GM12878 (cell line): ENCODE results near the gene PGAM2. TPM values are rescaled to one million over a fixed set of nuclear protein-coding genes. Genes with fewer than 3 reads are reported as not detected.
"Not testable (repeated sequence)": the region's sequence is repeated elsewhere in the genome, so short reads cannot be mapped to it uniquely, and the experiment has no call there.

Source experiments
- ATAC-seq: fragments of 200-7000 bp; cut with Tn5 transposase; 3 replicates; pipeline ENCODE4 v1.9.1; 2020; ENCODE audit warnings: mild to moderate bottlenecking, moderate library complexity
- BruUV-seq: library from RNA; stranded (reverse); fragments of 400-500 nt; replicated peaks from 2 replicates; lab custom pipeline; 2021; lab: Mats Ljungman, UMichigan
- CTCF ChIA-PET: fragments of 300-600 bp; sonication (Branson Sonifier 250); formaldehyde crosslinking; extraction: SDS; loops from one replicate; lab custom pipeline; 2021; ENCODE audit warnings: inconsistent platforms; lab: Yijun Ruan, JAX
- POLR2A ChIA-PET: fragments of 350-600 bp; formaldehyde crosslinking; extraction: SDS; loops from one replicate; lab custom pipeline; 2021; ENCODE audit warnings: inconsistent platforms; lab: Charles Lee
- RAD21 ChIA-PET: fragments of 300-600 bp; sonication (Branson Sonifier 250); formaldehyde crosslinking; loops from one replicate; lab custom pipeline; 2023; ENCODE audit warnings: antibody characterized with exemption; ENCODE audit not compliant: unreplicated experiment; lab: Charles Lee
- SMC1A ChIA-PET: fragments of 300-600 bp; sonication (Branson Sonifier 250); formaldehyde crosslinking; loops from one replicate; lab custom pipeline; 2023; ENCODE audit not compliant: unreplicated experiment, uncharacterized antibody; lab: Charles Lee
- DNase-seq: peaks from one replicate; pipeline ENCODE4 v3.0.0-alpha.2; 2011; ENCODE audit warnings: low read depth, low spot score
- FAIRE-seq: peaks from 3 replicates; lab custom pipeline; 2011; peaks lifted over from hg19 to GRCh38; lab: Jason Lieb, UNC
- H2AFZ ChIP-seq: 2 replicates; pipeline ENCODE4 v1.6.0; 2011; ENCODE audit warnings: low read depth, low read length, control low read depth; ENCODE audit not compliant: control insufficient read depth
- H3K27ac ChIP-seq: 2 replicates; pipeline ENCODE4 v1.5.1; 2011; ENCODE audit warnings: control low read depth; ENCODE audit not compliant: control insufficient read depth, insufficient read depth
- H3K27me3 ChIP-seq, 2 experiments: replicated peaks in 1 of 2; 2 replicates each; pipeline versions ENCODE4 v1.6.0 to v1.6.1; 2011; ENCODE audit warnings: low read length in 1 of 2; ENCODE audit not compliant: control insufficient read depth in 2 of 2, insufficient read depth in 2 of 2
- H3K36me3 ChIP-seq, 2 experiments: 2 replicates each; pipeline ENCODE4 v1.5.1; 2011; ENCODE audit warnings: low read length in 1 of 2; ENCODE audit not compliant: control insufficient read depth in 2 of 2, insufficient read depth in 2 of 2
- H3K4me1 ChIP-seq: 2 replicates; pipeline ENCODE4 v1.6.1; 2011; ENCODE audit warnings: mild to moderate bottlenecking, low read length, moderate library complexity, mixed read lengths; ENCODE audit not compliant: control insufficient read depth, insufficient read depth
- H3K4me2 ChIP-seq: 2 replicates; pipeline ENCODE4 v1.6.0; 2011; ENCODE audit warnings: control low read depth; ENCODE audit not compliant: control insufficient read depth, insufficient read depth
- H3K4me3 ChIP-seq: fragments of 200-600 bp; sonication (generic); 2 replicates; pipeline ENCODE4 v1.5.1; 2016
- H3K79me2 ChIP-seq: 2 replicates; pipeline ENCODE4 v1.6.0; 2011; ENCODE audit warnings: low read length; ENCODE audit not compliant: control insufficient read depth, insufficient read depth
- H3K9ac ChIP-seq: 2 replicates; pipeline ENCODE4 v1.8.0; 2011; ENCODE audit warnings: low read length, control low read depth, mixed read lengths; ENCODE audit not compliant: control insufficient read depth, insufficient read depth
- H3K9me3 ChIP-seq: replicated peaks from 3 replicates; pipeline ENCODE4 v1.5.1; 2011; ENCODE audit warnings: mild to moderate bottlenecking, low read length; ENCODE audit not compliant: control insufficient read depth, insufficient read depth
- H4K20me1 ChIP-seq: 2 replicates; pipeline ENCODE4 v1.6.0; 2011; ENCODE audit not compliant: control insufficient read depth, insufficient read depth
- BACH1 ChIP-seq: fragments of 450-650 bp; IDR thresholded peaks from 2 replicates; pipeline ENCODE4 v1.6.1; 2017; ENCODE audit warnings: mild to moderate bottlenecking, borderline replicate concordance
- CREB1 ChIP-seq: IDR thresholded peaks from 2 replicates; pipeline ENCODE4 v1.6.1; 2012; ENCODE audit warnings: low read depth, mild to moderate bottlenecking, inconsistent platforms
- IKZF1 ChIP-seq: fragments of 450-650 bp; conservative IDR thresholded peaks from 2 replicates; pipeline ENCODE4 v1.6.1; 2017; ENCODE audit warnings: antibody characterized with exemption, mild to moderate bottlenecking
- MEF2B ChIP-seq: fragments of 450-650 bp; IDR thresholded peaks from 2 replicates; pipeline ENCODE4 v1.6.1; 2018; ENCODE audit warnings: mild to moderate bottlenecking, moderate library complexity; ENCODE audit not compliant: partially characterized antibody, poor library complexity, severe bottlenecking
- MXI1 ChIP-seq: fragments of 150-350 bp; IDR thresholded peaks from 2 replicates; pipeline ENCODE4 v1.6.1; 2011; ENCODE audit warnings: low read depth, mild to moderate bottlenecking, inconsistent platforms, low read length, improper control_type of control experiment
- PML ChIP-seq: IDR thresholded peaks from 2 replicates; pipeline ENCODE4 v1.6.1; 2012; ENCODE audit warnings: low read length, inconsistent platforms
- POLR2A ChIP-seq: IDR thresholded peaks from 2 replicates; pipeline ENCODE4 v1.6.1; 2011; ENCODE audit warnings: low read depth, mild to moderate bottlenecking, low read length
- POLR2AphosphoS5 ChIP-seq: IDR thresholded peaks from 2 replicates; pipeline ENCODE4 v1.6.1; 2011; ENCODE audit warnings: mild to moderate bottlenecking, low read length, inconsistent platforms
- POU2F2 ChIP-seq: IDR thresholded peaks from 3 replicates; pipeline ENCODE4 v1.6.1; 2011; ENCODE audit warnings: low read depth, mild to moderate bottlenecking, low read length, borderline replicate concordance
- TAF1 ChIP-seq: IDR thresholded peaks from 2 replicates; pipeline ENCODE4 v1.6.1; 2011; ENCODE audit warnings: mild to moderate bottlenecking, low read depth, low read length, borderline replicate concordance
- ZBTB40 ChIP-seq: fragments of 450-650 bp; IDR thresholded peaks from 2 replicates; pipeline ENCODE4 v1.6.1; 2016; ENCODE audit warnings: mild to moderate bottlenecking, moderate library complexity, borderline replicate concordance
- ZNF207 ChIP-seq: fragments of 450-650 bp; IDR thresholded peaks from 2 replicates; pipeline ENCODE4 v1.6.1; 2014; ENCODE audit warnings: antibody characterized with exemption, mild to moderate bottlenecking, borderline replicate concordance
- ZNF592 ChIP-seq: fragments of 450-650 bp; IDR thresholded peaks from 2 replicates; pipeline ENCODE4 v1.6.1; 2017; ENCODE audit warnings: mild to moderate bottlenecking, moderate library complexity
- WGBS: methylation state at CpG from one replicate; pipeline ENCODE4 v1.1.6; 2016; ENCODE audit warnings: low lambda C conversion rate; ENCODE audit not compliant: insufficient replicate concordance, insufficient coverage; ENCODE audit errors: missing lambda C conversion rate; 5-methylcytosine and 5-hydroxymethylcytosine counted together
- in situ Hi-C: fragments of 300-500 bp; cut with MboI; formaldehyde crosslinking; loops from 9 replicates; pipeline ENCODE4 v1.14.3; 2018; ENCODE audit warnings: mixed read lengths
- intact Hi-C: fragments of 100-400 bp; cut with micrococcal nuclease; formaldehyde crosslinking; loops from one replicate; pipeline ENCODE4 v1.14.2; 2022; ENCODE audit not compliant: unreplicated experiment
- polyA plus RNA-seq, 11 experiments: library from polyadenylated mRNA; depleted of rRNA in 4 of 11; unstranded in 6 of 11; stranded (reverse) in 5 of 11; fragments of >200 nt; fragmentation: Nextera tagmentation in 4 of 11; fragmentation: Illumina TruSeq in 1 of 11; extraction: Ambion mirVana in 4 of 11; extraction: Trizol in 1 of 11; gene quantifications; 1 replicate in 1 of 11; 2 replicates in 10 of 11; pipeline versions ENCODE4 v1.2.1 to v1.2.3, GENCODE V29; 2011 to 2016; ENCODE audit warnings: inconsistent platforms in 2 of 11, missing spikeins in 2 of 11, low read depth in 1 of 11
- total RNA-seq, 4 experiments: library from RNA; depleted of rRNA in 3 of 4; stranded (reverse); fragments of >200 nt in 3 of 4; fragmentation: Illumina TruSeq in 1 of 4; extraction: Trizol in 1 of 4; gene quantifications; 2 replicates each; pipeline versions ENCODE4 v1.2.1 to v1.2.3, GENCODE V29; 2013 to 2021

The PGAM2 gene
- total and polyA plus RNA-seq, 10 of the 15 experiments (the other 5 are each of a cell fraction or from before 2014, with no cell fraction given) = not detected

GRCh38 chr7:44018857-44019807 lies 46.2 kb downstream of the PGAM2 start:
- H3K9me3 ChIP-seq, H3K36me3 ChIP-seq, H4K20me1 ChIP-seq, BruUV-seq, H3K27me3 ChIP-seq, FAIRE-seq, H3K4me1 ChIP-seq, H3K4me2 ChIP-seq, in situ Hi-C loops: not testable (repeated sequence)
- Histone ChIP-seq H3K27ac (peak overlapping the region; percentile 64), H3K9ac (peak overlapping the region; percentile 81), H3K79me2 (peaks cover 12% of the 10 kb centered on the region), H2AFZ (peak overlapping the region; percentile 74), H3K4me3 (peak overlapping the region; percentile 78)
- DNase-seq = peak; percentile 81
- CTCF ChIA-PET = interaction anchor here (0.6 to 3.4 kb wide), 14 partner anchors 28 to 472 kb away, joined by 3 to 25 read pairs (median 3); no protein-coding TSS in a partner anchor
- peak; percentile 98 for ATAC-seq
- RAD21 ChIA-PET = interaction anchor here (0.6 to 1.8 kb wide), 9 partner anchors 26 to 238 kb away, joined by 3 to 10 read pairs (median 4); partner anchors contain the start of genes DBNL and YKT6
- intact Hi-C loops = loop anchor here (1.0 to 10.0 kb wide), 2 partner anchors 63 to 476 kb away; partner anchors contain the start of genes NUDCD3 and POLM
- WGBS = under 1% methylated on average over 53 of the region's 63 CpGs
- SMC1A ChIA-PET = interaction anchor here (0.6 to 2.0 kb wide), 7 partner anchors 25 to 809 kb away, joined by 3 to 13 read pairs (median 4); partner anchors contain the start of gene DBNL
- POLR2A ChIA-PET = interaction anchor here (0.6 to 0.7 kb wide), 4 partner anchors 25 to 552 kb away, joined by 3 to 6 read pairs (median 4); no protein-coding TSS in a partner anchor
- TF ChIP-seq IKZF1 (peak; percentile 88), MXI1 (0 out of 2 replicates have a peak, but pooled peaks have one; percentile 27), POLR2A (peak; percentile 81), ZBTB40 (peak; percentile 85; the same call in 1 of the 2 replicates), POLR2AphosphoS5 (peak; percentile 88), PML (peak; percentile 80; the same call in 1 of the 2 replicates), POU2F2 (0 out of 3 replicates have a peak, but pooled peaks have one; percentile 47), CREB1 (peak; percentile 74; the same call in 1 of the 2 replicates), TAF1 (peak; percentile 93; the same call in 1 of the 2 replicates), ZNF207 (0 out of 2 replicates have a peak, but pooled peaks have one; percentile 59), ZNF592 (0 out of 2 replicates have a peak, but pooled peaks have one; percentile 32), MEF2B (peak; percentile 21), BACH1 (peak; percentile 45; the same call in 1 of the 2 replicates)
